HG03280 (cell line): ENCODE results near the gene CYP3A4.
"Not testable (repeated sequence)": the region's sequence is repeated elsewhere in the genome, so short reads cannot be mapped to it uniquely, and the experiment has no call there.

ENCODE experiments used
- ATAC-seq: cut with Tn5 transposase; IDR thresholded peaks from one replicate; pipeline ENCODE4 v1.9.1; 2021; ENCODE audit warnings: mild to moderate bottlenecking, moderate library complexity; ENCODE audit not compliant: unreplicated experiment

Gene CYP3A4

DNA sequence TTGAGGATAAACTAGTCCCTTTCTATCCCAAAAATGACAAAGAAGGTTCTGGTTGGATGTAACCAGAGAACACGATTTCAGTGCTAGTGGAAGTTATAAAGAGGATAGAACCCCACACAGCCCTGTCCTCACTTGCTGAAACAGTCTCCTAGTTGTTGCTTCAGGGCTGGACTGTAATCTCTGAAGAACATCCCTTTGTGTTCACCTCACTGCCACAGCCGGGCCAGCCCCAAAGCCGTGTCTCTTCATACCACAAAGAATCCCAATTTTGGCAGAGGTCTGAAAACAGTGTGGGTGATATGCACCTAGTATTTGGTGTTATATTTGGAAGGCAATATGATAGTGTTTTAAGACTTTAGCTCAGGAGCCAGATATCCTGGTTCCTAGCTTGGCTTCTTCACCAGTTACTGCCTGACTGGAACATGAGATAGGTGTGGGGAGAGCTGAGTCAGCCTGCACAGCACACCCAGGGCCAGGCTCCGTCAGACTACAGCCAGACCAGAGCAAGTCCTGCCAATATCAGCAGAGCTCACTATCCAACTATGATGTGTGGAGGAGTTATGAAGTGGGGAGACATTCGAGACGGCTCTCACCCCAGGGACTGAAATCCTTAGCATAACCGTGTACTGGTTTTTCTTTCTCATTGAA is 21.2 kb downstream of the CYP3A4 start:
- ATAC-seq: no peak

DNA sequence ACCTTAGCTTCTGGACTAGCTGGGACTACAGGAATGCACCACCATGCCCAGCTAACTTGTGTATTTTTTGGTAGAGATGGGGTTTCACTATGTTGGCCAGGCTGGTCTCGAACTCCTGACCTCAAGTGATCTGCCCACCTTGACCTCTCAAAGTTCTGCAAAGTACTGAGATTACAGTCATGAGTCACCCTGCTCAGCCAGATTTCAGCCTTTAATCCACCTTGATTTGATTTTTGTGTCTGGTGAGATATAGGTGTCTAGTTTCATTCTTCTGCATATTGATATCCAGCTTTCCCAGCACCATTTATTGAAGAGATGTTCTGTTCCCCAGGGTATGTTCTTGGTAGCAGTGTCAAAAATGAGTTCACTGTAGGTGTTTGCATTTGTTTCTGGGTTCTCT is 28.9 kb downstream of the CYP3A4 start:
- no peak for ATAC-seq

DNA sequence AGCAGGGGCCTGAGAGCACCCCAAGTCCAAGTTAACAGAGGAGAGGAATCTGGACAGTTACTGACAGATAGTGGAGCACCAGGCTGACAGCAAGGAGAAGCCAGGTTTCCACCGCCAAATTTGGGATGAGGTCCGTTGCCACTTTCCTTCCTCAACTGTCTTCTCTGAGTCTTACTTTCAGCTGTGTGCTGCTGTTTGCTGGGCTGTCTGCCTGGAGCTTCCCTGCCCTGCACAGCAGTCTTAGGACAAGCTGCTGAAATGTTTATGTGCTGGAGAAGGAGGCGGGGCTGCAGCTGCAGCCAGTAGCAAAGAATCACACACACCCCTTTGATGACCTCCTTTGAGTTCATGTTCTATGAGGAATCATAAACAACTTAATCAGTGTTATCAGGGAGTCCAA is 31.6 kb downstream of the CYP3A4 start:
- no peak for ATAC-seq

DNA sequence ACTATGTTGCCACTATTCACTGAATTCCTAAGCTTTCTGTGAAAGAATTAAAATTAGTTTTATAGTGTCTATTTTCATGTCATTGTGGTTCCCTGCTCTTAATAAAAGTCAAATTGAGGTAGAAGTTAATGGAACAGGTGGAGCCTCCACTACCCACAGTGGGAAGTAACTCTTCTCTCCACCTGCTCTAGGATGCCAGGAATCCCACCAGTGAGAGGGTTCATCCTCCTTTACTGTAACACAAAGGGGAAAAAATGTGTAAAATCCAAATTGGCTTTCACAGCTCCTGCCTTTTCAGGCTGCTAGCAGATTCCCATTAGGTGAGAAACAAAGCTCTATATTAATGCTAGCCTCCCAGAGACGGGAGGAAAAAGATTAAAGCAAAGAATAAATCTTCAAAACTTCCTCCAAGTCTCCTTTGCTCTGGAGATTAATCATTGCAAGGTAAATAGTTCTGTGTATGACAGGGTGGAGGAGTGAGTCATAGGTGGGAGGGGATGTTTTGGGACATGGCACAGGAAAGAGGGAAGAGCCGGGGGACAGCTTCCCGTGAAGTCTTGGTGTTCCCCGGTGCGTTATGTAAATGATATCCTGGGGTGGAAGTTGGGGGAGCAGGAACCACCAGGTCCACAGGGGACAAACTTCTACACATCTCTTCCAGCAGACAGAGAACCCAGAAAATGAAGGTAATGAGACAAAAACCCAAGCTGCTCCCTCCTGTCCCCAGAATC is 32.5 kb downstream of the CYP3A4 start:
- ATAC-seq: not testable (repeated sequence)

DNA sequence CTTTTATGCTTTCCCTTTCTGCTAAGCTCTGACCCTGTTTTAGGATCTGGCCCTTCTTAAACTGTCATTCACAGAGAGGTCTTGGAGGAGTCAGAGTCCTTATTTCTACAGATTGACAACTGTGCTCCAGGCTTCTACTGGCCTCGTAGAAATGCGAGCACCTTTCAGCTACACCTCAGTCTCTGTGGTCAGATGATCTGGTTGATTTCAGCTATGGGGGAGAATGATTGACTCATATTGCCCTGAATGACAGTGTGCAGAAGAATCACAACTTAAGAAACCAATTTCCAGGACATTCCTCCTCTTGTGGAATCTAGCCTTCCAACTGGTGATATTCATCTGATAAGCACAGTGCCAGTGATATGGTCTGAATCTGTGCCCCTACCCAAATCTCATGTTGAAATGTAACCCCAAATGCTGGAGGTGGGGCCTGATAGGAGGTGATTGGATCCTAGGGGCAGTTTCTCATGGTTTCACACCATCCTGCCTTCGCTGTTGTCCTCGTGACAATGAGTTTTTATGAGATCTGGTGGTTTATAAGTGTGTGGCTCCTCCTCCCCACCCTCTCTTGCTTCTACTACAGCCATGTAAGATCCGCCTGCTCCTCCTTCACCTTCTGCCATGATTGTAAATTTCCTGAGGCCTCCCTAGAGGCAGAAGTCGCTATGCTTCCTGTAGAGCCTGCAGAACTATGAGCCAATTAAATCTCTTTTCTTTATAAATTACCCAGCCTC is 35.0 kb downstream of the CYP3A4 start:
- ATAC-seq: no peak

DNA sequence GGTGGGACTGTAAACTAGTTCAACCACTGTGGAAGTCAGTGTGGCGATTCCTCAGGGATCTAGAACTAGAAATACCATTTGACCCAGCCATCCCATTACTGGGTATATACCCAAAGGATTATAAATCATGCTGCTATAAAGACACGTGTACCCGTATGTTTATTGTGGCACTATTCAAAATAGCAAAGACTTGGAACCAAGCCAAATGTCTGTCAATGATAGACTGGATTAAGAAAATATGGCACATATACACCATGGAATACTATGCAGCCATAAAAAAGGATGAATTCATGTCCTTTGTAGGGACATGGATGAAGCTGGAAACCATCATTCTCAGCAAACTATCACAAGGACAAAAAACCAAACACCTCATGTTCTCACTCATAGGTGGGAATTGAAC is 37.1 kb downstream of the CYP3A4 start:
- not testable (repeated sequence) for ATAC-seq

DNA sequence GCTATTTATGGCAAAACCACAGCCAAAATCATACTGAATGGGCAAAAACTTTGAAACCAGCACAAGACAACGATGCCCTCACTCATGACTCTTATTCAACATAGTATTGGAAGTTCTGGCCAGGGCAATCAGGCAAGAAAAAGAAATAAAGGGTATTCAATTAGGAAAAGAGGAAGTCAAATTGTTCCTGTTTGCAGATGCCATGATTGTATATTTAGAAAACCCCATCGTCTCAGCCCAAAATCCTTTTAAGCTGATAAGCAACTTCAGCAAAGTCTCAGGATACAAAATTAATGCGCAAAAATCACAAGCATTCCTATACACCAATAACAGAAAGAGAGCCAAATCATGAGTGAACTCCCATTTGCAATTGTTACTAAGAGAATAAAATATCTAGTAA is 38.6 kb downstream of the CYP3A4 start:
- ATAC-seq: not testable (repeated sequence)

DNA sequence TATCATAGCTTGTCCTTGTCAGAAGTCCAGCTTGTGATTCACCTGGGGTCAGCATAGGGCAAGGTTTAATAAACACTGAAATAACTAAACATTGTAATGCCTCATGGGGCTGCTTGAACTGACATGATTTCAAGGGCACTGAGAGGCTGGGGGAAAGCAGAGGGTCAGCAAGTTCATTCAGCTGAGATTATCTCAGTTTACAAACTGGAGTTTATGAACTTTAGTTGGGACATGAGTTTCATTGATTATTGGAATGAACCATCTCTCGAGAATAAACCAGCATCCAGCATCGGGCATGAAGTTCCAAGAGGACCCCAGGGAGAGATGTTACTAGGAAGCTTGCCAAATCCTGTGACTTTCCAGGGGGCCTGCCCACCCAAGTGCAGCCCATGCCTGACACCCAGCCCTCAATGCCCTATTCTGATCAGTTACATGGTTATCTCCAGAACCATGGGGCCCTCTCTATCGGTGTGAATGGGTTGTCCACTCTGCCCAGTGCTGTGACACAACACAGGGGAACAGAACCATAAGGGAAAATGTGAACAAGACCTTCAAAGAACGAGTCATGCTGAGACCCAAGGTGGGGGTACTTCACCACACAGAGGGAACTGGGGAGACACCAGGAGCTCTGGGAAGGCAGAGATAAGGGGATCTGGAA is 41.1 kb downstream of the CYP3A4 start:
- no peak for ATAC-seq

DNA sequence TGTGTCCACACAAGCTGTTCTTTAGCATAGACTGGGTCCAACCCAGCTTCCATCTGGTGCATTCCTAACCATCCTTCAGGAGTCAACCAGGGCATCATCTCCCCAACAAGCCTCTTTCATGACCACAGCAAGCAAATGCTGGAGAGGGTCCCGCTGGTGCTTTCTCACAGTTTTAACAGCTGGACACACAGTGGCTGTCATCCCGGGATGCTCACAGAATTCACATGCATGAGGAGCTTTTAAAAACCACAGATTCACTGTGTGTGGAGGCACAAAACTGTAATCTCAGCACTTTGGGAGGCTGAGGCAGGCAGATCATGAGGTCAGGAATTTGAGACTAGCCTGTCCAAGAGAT is 42.6 kb downstream of the CYP3A4 start:
- ATAC-seq: no peak

DNA sequence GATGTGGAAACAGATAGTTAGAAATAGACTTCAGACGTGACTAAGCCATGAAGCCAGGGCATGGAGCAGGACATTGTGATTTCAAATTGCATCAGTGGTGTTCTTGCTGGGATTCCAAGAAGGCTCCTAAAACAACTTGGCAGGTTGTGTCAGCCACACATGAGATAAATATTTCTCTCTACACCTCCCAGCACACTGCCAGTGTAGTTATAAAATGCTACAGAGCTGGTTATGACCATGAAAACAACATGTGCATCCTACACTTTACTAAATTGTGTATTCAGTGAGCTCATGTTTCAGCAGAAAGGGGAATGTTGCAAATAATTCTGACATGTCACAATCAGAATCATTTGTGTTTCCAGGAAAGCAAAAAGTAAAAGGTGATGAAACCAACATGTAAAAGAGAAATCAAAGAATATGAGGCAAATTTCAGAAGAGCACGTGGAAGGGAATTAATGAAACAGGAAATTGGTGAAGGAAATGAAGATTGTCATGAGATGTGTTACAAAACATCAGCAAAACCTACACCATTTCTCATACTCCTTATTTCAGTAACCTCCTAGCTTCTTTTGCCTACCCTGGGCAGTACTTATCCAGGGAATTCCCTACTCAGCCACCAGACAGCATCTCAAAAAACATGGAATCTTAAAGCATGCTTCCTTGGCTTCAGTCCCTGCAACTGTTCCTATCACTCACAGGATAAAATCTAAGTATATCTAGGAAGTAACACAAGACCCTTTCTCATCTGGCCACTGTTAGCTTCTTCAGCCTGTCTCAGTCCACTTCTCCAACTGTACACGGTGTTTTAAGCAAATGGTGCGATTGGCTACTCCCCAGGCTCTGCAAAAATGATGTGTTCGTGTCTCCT is 43.2 kb downstream of the CYP3A4 start:
- ATAC-seq: no peak

DNA sequence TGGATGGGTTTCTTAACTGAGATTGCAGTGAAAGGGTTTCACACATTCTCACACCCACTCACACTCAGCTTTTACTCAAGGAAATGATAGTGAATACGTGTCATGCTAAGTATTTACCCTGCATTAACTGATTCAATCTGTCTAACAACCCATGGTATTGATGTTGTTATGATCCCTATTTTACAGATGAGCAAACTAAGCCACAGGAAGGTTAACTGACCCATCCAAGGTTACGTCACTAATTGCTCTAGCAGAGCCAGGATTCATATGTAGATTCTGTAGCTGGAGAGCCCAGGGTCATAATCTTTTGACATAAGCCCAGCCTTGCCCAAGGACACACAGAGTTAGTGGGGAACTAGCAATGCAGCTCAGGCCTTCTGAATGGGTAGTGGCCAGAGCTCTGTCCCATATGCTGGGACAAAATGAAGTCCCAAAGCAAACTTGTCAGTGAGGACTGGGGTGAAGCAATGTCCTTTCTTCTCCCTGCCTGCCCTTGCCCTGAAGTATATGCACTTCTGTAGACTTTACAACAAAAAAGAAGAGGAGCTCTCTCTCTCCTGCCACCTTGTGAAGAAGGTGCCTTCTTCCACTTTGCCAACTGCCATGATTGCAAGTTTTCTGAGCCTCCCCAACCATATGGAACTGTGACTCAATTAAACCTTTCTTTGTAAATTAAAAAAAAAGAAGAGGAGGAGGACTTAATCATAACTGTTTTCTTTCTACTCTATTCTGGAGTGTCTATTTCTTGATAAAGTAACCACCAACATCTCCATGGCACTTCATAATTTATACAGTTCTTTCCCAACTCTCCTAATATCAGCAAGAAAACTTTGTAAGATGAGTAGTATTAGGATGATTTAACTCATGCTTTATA is 44.0 kb downstream of the CYP3A4 start:
- ATAC-seq: no peak

DNA sequence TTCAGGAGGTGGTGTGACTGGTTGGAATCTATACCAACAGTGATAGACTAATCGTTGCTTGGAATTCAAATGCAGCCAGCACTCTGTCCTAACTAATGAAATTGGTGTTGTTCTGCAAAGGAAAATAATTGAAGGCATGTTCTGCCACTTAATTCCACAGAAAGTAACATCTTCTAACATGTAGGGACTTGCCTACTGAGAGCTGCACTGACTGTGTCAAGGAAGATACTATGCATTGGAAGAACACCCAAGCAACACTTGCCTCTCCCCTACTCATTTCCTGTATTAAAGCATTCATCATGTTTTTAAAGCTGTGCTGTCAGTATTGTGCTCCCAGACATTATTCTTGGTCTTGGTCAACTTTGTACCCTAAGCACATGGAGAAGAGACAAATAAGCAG is 46.3 kb downstream of the CYP3A4 start:
- ATAC-seq: no peak

DNA sequence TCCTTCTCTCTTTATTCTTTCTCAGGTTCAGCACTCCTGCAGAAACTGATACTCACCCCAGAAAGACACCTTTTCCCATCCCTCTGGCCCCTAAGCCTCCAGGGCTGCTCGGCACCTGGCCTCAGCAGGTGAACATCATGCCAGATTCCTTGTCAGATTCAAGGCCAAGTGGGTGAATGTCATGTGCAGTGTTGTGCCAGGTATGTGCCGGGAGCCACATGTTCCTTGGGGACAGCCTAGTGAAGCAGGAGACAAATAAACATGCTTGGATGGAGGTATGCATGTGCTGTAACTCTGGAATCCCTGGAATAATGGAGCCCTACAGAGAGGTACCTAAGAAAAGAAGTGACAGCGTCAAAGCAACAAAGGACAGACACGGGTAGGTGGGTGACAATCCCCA is 47.3 kb downstream of the CYP3A4 start:
- not testable (repeated sequence) for ATAC-seq

DNA sequence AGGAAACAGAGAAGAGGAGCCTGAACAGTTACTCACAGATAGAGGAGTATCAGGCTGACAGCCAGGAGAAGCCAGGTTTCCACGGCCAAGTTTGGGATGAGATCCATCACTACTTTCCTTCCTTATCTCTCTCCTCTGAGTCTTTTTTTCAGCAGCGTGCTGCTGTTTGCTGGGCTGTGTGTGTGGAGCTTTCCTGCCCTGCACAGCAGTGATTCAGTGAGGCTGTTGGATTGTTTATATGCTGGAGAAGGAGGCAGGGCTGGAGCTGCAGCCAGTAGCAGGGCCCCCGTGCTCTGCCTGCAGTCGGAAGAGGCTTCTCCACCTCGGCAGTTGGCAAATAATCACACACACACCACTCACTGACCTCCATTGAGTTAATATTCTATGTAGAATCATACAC is 49.0 kb downstream of the CYP3A4 start, which contains the start of gene CYP3A7:
Gene CYP3A7 (minus strand): TSS at position 210 of the 400 bp plus-strand sequence. CDS start 103 bp downstream, at position 107.
- ATAC-seq: no peak

DNA sequence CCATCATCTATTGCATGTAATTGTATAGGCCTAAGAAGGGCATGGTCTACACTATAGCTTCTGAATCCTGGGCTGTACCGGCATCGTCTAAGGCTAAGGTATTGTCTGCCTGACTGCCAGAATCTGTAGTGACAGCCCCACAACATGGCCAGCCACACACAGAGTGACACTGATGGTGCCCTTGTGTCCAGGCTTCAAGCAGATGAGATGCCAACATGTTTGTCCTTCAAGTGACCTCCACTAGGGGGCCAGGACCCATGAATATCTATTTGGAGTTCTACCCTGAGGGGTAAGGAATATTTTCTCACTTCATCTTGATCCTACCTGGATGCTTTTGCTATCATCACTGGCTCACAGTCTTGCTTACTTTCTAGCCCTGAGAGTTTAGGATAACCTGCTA is 50.5 kb downstream of the CYP3A4 start:
- no peak for ATAC-seq

DNA sequence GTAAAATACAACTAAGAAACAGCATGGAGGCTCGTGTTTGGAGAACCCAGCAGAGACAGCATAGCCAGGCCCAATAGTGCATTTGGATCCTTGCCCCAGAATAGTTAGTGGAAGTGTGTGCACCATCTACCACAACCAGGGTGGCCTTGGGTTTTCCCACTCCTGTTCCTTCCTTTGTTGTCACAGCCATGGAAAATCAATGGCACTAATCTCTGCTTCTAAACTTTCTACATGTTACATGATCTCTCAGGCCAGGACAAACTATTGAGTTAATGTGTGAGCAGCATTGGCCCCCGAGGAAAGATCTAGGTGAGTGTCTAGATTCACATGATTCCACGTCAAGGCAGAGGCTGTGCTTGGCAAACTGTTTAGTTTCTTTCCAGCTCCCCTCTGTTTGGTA is 51.0 kb downstream of the CYP3A4 start:
- ATAC-seq: no peak

DNA sequence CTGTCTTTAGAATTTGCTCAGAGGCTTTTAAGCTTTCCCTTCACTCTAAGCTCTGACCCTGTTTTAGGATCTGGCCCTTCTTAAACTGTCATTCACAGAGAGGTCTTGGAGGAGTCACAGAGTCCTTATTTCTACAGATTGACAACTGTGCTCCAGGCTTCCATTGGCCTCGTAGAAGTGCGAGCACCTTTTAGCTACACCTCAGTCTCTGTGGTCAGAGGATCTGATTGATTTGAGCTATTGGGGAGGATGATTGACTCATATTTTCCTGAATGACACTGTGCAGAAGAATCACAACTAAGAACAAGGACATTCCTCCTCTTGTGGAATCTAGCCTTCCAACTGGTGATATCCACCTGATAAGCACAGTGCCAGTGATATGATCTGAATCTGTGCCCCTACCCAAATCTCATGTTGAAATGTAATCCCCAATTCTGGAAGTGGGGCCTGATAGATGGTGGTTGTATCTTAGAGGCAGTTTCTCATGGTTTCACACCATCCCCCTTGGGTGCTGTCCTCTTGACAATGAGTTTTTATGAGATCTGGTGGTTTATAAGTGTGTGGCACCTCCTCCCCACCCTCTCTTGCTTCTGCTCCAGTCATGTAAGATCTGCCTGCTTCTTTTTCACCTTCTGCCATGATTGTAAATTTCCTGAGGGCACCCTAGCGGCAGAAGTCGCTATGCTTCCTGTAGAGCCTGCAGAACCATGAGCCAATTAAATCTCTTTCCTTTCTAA is 52.2 kb downstream of the CYP3A4 start:
- ATAC-seq: no peak

DNA sequence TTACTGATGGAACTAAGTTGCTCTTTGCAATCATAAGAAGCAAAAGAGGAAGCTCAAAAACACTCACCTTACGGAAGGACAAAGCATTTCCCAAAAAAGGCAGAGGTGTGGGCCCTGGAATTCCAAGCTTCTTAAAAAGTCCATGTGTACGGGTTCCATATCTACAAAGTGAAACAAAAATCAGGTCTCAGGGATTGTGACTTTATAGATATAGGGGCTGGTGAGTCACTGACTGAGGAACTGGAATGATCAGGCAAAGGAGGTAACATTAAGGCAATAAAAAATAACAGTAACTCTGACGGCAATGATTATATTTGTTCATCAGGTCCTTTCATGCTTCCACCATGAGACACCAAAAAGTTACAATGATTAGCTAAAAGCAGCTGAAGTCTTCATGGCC is 53.0 kb downstream of the CYP3A4 start:
- ATAC-seq: no peak

DNA sequence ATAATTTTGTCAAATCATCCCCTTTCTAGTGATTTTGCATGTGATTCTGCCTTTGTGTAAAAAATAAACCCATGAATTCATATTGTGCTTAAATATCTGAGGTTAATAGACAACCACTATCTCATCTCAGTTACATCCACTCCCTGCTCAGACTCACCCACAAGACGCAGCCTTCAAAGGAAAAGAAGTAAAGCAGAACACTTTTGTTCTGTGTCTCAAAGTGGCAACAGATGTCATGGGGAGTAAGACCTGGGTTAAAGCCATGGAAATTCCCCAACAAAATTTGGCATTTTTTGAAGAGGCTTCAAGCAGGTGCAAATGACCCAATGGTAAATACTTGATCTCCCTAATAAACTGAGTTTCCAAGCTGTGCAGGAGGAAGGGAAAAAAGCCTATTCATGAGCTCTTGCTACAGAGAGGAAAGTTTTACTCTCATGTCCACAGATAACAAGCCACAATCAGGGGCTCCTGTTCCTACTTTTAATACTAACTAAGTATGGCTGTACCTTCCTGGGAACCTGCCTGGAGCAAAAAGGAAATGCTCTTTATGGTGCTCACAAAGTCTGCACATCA is 53.7 kb downstream of the CYP3A4 start:
- no peak for ATAC-seq
